GM19043 (cell line): ENCODE data around the gene CLPTM1L.
"Not testable (repeated sequence)": the region's sequence is repeated elsewhere in the genome, so short reads cannot be mapped to it uniquely, and the experiment has no call there.

Experiments
- ATAC-seq: cut with Tn5 transposase; IDR thresholded peaks from one replicate; pipeline ENCODE4 v1.9.1; 2021; ENCODE audit warnings: low read depth; ENCODE audit not compliant: unreplicated experiment

CLPTM1L gene

GRCh38 chr5:1342268-1342667 lies 2.6 kb downstream of the CLPTM1L start:
- no peak for ATAC-seq

DNA sequence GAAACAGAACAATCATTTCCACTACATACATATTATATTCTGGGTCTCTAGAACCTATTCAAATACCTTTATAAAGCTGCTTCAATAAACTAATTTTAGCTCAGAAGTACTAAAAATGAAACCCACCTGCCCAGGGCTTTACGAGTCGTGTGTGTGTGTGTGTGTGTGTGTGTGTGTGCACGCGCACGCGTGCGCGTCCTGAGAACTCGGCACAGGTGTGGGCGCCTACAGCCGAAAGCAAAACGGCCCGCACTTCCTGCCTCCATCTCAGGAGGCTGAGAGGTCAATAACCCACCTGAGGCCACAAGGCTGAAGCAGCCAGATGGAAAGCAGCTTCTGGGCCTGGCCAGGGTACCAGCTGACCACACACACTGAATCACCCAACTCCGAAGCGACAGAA lies 3.0 kb downstream of the CLPTM1L start:
- no peak for ATAC-seq

DNA sequence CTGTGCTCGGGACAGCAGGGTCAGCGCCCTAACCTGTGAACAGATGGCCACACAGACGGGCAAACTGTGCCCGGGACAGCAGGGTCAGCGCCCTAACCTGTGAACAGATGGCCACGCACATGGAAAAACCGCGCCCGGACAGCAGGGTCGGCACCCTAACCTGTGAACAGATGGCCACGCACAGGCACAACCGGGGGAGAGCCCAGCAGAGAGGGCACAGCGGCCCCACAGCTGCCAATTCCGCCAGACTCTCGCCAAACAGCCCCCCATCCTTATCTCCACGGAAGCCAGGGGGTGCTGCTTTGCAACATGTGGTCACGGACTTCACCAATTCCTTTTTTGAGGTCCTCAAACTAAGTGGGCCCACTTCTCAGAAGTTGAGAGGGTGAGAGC lies 5.1 kb downstream of the CLPTM1L start:
- ATAC-seq = not testable (repeated sequence)

- not testable (repeated sequence) for ATAC-seq
Observed at GRCh38 chr5:1339139-1339817, 5.6 kb downstream of the CLPTM1L start.

DNA sequence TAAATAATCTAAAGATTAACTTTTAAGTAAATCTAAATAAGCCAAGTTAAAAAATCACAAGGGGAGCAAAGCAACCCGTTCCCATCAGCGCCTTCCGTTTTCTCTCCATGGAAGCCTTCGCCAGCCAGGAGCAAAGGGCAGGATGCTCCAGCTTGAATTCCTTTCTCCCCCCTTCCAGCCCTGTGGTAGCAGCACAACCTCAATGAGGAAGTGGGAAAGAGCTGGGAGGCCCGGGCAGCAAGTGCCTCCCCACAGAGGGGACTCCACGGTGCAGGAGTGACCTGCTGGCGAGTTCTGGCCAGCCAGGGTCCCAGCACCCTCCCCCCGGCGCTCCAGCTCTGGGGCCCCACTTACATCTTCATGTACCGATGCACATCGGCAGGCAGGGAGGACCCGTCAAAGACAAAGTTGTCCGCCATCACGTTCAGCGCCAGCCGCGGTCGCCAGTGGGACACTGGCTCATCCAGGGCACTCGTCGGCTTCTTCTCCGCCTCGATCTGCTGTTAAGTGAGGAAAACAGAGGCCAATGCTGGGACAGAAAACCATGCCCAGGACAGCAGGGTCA lies 6.3 kb downstream of the CLPTM1L start:
- no peak for ATAC-seq

- no peak for ATAC-seq
Observed at GRCh38 chr5:1338196-1338490, 6.8 kb downstream of the CLPTM1L start.

- no peak for ATAC-seq
Observed at GRCh38 chr5:1337489-1338195, 7.3 kb downstream of the CLPTM1L start.

- ATAC-seq = no peak
Observed at GRCh38 chr5:1336749-1337488, 8.0 kb downstream of the CLPTM1L start.

- no peak for ATAC-seq
Observed at GRCh38 chr5:1336106-1336561, 8.8 kb downstream of the CLPTM1L start.

GRCh38 chr5:1335540-1336095 lies 9.3 kb downstream of the CLPTM1L start:
- ATAC-seq = no peak

GRCh38 chr5:1334831-1335539 lies 9.9 kb downstream of the CLPTM1L start:
- ATAC-seq = no peak

DNA sequence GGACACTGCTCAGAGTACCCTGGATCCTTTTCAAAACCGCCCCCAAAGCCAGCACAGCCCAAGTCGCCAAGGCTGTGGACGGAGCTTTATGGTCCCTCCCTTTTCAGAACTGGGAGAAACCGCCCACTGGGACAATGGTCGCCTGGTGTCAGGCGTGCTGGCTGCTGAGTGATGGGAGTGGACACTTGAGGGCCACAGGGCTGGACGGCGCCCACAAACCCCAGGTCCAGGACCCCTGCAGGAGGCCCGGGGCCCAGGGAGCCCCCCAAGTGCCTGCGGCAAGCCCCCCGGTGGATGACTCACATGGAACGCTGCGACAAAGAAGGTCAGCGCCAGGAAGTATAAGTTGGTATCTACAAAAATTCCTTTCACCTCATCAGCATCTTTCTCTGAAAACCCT lies 10.9 kb downstream of the CLPTM1L start:
- no peak for ATAC-seq

DNA sequence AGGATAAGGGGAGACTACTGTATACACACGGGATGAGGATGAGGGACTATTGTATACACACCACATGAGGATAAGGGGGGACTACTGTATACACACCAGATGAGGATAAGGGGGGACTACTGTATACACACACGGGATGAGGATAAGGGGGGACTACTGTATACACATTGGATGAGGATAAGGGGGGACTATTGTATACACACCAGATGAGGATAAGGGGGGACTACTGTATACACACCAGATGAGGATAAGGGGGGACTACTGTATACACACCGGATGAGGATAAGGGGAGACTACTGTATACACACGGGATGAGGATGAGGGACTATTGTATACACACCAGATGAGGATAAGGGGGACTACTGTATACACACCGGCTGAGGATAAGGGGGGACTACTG lies 11.6 kb downstream of the CLPTM1L start:
- not testable (repeated sequence) for ATAC-seq

- no peak for ATAC-seq
Observed at GRCh38 chr5:1332461-1333001, 12.4 kb downstream of the CLPTM1L start.

- no peak for ATAC-seq
Observed at GRCh38 chr5:1331861-1332405, 13.0 kb downstream of the CLPTM1L start.

DNA sequence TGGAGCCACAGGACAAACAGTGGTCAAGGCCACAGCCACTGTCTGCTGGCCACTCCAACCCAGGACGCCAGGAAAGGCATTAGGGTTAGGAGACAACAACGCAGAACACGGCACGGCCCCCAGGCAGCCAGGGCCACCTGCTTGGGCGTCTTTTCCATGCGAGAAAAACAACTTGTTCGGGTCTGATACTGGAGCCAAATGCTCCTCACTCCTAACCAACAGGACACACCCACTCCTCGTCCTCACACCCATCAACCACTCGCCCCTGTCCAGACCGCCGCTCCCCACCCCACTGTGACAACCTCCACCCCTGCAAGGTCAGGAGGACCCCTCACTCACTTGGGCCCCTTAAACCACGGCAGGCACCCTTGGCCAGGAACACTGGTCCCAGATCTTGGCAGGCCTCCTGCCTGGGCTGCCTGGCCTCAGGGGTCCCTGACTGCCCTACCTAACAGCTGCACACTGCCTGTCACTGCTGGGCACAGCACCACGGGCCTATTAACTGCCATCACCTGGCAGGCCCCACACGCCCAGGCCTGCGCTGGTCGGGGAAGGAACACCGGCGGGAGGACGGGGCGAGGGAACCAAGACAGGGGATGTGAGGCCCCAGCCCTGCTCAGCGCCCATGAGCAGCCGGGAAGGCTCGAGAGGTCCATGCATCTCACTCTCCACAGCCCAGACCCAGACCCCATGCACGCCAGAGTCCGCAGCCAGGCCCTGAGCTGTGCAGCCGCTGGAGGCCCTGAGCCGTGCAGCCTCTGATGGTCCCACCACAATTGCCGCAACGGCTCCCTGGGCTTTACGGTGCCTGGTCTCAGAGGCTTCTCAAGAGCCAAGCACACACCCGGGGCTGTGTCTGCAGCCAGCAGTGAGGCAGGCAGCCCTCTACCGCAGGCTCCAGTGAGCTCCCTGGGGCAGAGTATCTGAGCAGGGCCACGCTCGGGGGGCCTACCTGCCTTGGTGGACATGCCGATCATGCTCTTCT lies 13.8 kb downstream of the CLPTM1L start:
- no peak for ATAC-seq

GRCh38 chr5:1330146-1330846 lies 14.6 kb downstream of the CLPTM1L start:
- ATAC-seq = no peak

DNA sequence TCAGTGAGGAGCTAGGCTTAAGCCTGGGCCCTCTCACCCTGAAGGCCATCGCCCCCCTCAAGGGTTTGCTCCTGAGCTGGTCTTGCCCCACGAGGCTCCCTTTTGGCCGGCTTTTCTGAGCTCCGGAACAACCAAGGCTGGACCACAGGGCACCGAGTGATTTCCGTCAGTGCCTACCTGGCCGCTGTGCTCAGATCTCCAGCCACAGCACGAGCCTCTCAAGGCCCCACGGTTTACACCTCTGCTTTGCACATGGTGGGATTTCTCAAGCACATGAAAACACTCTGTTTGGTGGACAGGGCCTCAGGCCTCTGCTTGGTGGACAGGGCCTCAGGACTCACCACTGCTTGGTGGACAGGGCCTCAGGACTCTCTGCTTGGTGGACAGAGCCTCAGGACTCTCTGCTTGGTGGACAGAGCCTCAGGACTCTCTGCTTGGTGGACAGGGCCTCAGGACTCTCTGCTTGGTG lies 15.8 kb downstream of the CLPTM1L start:
- ATAC-seq = no peak
